ENCODE measurements around the gene C17orf100. TPM values are rescaled to one million over a fixed set of nuclear protein-coding genes. Genes with fewer than 3 reads are reported as not detected.

The C17orf100 gene
- total RNA-seq, 1 donor from 2014 or later = 2.0 TPM

- DNase-seq (ENCODE audit: low spot score) = peak; percentile 39
- TF ChIP-seq, protein P1, sequence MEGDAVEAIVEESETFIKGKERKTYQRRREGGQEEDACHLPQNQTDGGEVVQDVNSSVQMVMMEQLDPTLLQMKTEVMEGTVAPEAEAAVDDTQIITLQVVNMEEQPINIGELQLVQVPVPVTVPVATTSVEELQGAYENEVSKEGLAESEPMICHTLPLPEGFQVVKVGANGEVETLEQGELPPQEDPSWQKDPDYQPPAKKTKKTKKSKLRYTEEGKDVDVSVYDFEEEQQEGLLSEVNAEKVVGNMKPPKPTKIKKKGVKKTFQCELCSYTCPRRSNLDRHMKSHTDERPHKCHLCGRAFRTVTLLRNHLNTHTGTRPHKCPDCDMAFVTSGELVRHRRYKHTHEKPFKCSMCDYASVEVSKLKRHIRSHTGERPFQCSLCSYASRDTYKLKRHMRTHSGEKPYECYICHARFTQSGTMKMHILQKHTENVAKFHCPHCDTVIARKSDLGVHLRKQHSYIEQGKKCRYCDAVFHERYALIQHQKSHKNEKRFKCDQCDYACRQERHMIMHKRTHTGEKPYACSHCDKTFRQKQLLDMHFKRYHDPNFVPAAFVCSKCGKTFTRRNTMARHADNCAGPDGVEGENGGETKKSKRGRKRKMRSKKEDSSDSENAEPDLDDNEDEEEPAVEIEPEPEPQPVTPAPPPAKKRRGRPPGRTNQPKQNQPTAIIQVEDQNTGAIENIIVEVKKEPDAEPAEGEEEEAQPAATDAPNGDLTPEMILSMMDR (IDR thresholded peaks at IDR 0.05) = no peak
- H3K4me1 Mint-ChIP-seq (ENCODE audit: low read depth) = no peaks in the 10 kb centered on the region
- H3K27ac Mint-ChIP-seq (ENCODE audit: unreplicated experiment) = no peak overlapping the region
- H3K27me3 Mint-ChIP-seq (ENCODE audit: low read depth) = peaks cover 15% of the 10 kb centered on the region
- H3K36me3 Mint-ChIP-seq (ENCODE audit: low read depth) = no peaks in the 10 kb centered on the region
- H3K9me3 Mint-ChIP-seq (ENCODE audit: low read depth) = no peaks in the 10 kb centered on the region
- H3K4me3 Mint-ChIP-seq (ENCODE audit: unreplicated experiment) = no peak overlapping the region
Measured at GRCh38 chr17:6699997-6700947, 48.7 kb downstream of the C17orf100 start.

DNA sequence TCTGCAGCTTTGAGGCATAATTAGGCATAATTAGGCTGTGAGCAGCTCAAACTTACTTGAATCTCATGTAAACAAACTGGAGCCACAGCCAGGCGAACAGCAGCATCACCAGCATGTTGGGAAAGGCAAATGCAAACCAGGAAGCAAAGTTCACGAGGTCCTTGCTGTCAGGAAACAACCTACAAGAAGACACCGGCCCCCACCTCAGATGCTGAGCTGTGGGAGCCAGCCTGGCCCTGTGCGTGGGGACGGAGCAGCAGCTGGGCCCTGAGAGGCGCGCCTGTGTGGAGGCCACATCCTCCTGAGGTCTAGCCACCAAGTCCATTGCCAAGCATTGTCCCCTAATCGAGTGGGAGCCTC, 49.4 kb downstream of the C17orf100 start:
- TF ChIP-seq, protein P1 (IDR thresholded peaks at IDR 0.05) = no peak
- H3K27ac Mint-ChIP-seq (ENCODE audit: unreplicated experiment) = no peak overlapping the region
- H3K9me3 Mint-ChIP-seq (ENCODE audit: low read depth) = no peaks in the 10 kb centered on the region
- H3K27me3 Mint-ChIP-seq (ENCODE audit: low read depth) = peaks cover 18% of the 10 kb centered on the region
- no peak overlapping the region for H3K4me3 Mint-ChIP-seq (ENCODE audit: unreplicated experiment)
- no peak for DNase-seq (ENCODE audit: low spot score)
- H3K4me1 Mint-ChIP-seq (ENCODE audit: low read depth) = no peaks in the 10 kb centered on the region
- H3K36me3 Mint-ChIP-seq (ENCODE audit: low read depth) = no peaks in the 10 kb centered on the region

- no peak overlapping the region for H3K27ac Mint-ChIP-seq (ENCODE audit: unreplicated experiment)
- TF ChIP-seq, protein P1 (IDR thresholded peaks at IDR 0.05) = peak; percentile 53
- peaks cover 25% of the 10 kb centered on the region for H3K27me3 Mint-ChIP-seq (ENCODE audit: low read depth)
- DNase-seq (ENCODE audit: low spot score) = no peak
- H3K36me3 Mint-ChIP-seq (ENCODE audit: low read depth) = no peaks in the 10 kb centered on the region
- H3K4me3 Mint-ChIP-seq (ENCODE audit: unreplicated experiment) = no peak overlapping the region
- H3K9me3 Mint-ChIP-seq (ENCODE audit: low read depth) = no peaks in the 10 kb centered on the region
- no peaks in the 10 kb centered on the region for H3K4me1 Mint-ChIP-seq (ENCODE audit: low read depth)
Measured at GRCh38 chr17:6701719-6702118, 50.2 kb downstream of the C17orf100 start.

DNA sequence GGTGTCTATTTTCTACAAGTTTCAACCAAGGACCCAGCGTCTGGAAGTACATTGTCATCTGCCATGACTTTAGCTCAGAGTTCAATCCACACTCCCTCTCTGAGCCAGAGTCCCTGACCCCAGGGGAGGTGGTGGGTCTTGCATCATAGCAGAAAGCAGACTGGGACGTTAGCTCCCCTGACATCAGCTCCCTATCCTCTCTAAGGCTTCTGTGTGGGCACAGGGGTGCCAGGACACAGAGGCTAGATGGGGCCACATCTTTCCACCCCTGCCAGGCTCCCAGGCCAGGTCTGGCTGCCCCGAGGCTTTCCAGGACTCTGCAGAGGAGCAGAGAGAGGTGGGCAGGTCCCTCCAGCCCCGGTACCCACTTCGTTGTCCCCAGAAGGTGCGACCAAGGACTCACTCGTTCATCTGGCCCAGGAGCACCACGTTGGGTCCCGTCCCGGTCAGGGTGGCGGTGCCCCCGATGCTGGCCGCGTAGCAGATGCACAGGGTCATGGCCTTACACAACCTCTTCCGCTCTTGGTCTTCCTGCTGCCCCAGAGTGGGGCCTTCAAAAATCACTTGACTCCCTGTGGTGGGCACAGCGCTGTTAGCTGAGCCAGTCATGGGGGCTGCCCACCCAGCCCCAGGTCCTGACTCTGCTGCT, 51.1 kb downstream of the C17orf100 start:
- no peak for DNase-seq (ENCODE audit: low spot score)
- H3K36me3 Mint-ChIP-seq (ENCODE audit: low read depth) = no peaks in the 10 kb centered on the region
- no peaks in the 10 kb centered on the region for H3K4me1 Mint-ChIP-seq (ENCODE audit: low read depth)
- no peak overlapping the region for H3K4me3 Mint-ChIP-seq (ENCODE audit: unreplicated experiment)
- TF ChIP-seq, protein P1 (IDR thresholded peaks at IDR 0.05) = no peak
- H3K9me3 Mint-ChIP-seq (ENCODE audit: low read depth) = no peaks in the 10 kb centered on the region
- peaks cover 33% of the 10 kb centered on the region for H3K27me3 Mint-ChIP-seq (ENCODE audit: low read depth)
- no peak overlapping the region for H3K27ac Mint-ChIP-seq (ENCODE audit: unreplicated experiment)

Small RNA genes lying within 50 kb of the gene (microRNA-seq; reads per million reads assigned to microRNA genes)
- gene MIR4520-1 (ENCODE audit: borderline number of aligned reads) = not detected
- gene MIR4520-2 (ENCODE audit: borderline number of aligned reads) = not detected

Other genes with a start within 250 kb of the C17orf100 start
- not detected in 3 replicates for gene AIPL1, start 216.6 kb upstream of the C17orf100 start, total RNA-seq
- gene PIMREG, start 207.3 kb upstream of the C17orf100 start, total RNA-seq = 5.2 to 7.4 TPM (median 7.0 TPM) in 3 replicates
- 5.3 to 5.7 TPM (median 5.5 TPM) in 3 replicates for gene PITPNM3, start 95.2 kb upstream of the C17orf100 start, total RNA-seq
- gene KIAA0753, start 11.1 kb upstream of the C17orf100 start, total RNA-seq = 14.5 to 19.1 TPM (median 15.8 TPM) in 3 replicates
- gene TXNDC17, start 10.7 kb upstream of the C17orf100 start, total RNA-seq = 71.5 to 76.2 TPM (median 76.1 TPM) in 3 replicates
- gene MED31, start 157 bp upstream of the C17orf100 start, total RNA-seq = 12.9 to 24.2 TPM (median 14.5 TPM) in 3 replicates
- 1.1 to 1.5 TPM in 2 of 3 replicates, not detected in the other for gene SLC13A5, start 61.6 kb downstream of the C17orf100 start, total RNA-seq
- gene XAF1, start 104.3 kb downstream of the C17orf100 start, total RNA-seq = 0.36 to 0.40 TPM in 2 of 3 replicates, not detected in the other
- not detected in 3 replicates for gene FBXO39, start 124.5 kb downstream of the C17orf100 start, total RNA-seq
- gene TEKT1, start 180.0 kb downstream of the C17orf100 start, total RNA-seq = not detected in 3 replicates